ENCODE measurements around the gene PRM2. TPM values are rescaled to one million over a fixed set of nuclear protein-coding genes. Genes with fewer than 3 reads are reported as not detected.
A peak's percentile ranks its signal among the peaks of the same experiment; 100 is the strongest.
"Not testable (repeated sequence)": the region's sequence is repeated elsewhere in the genome, so short reads cannot be mapped to it uniquely, and the experiment has no call there.

Gene PRM2
- total RNA-seq, 1 donor from 2014 or later: not detected

- no peaks in the 10 kb centered on the region for H3K9me3 Mint-ChIP-seq
- H3K36me3 Mint-ChIP-seq (ENCODE audit: low read depth): no peaks in the 10 kb centered on the region
- no peak overlapping the region for H3K27ac Mint-ChIP-seq
- no peak overlapping the region for H3K4me3 Mint-ChIP-seq
- H3K4me1 Mint-ChIP-seq: peaks cover 22% of the 10 kb centered on the region
- no peak for DNase-seq
- H3K27me3 Mint-ChIP-seq: no peaks in the 10 kb centered on the region
- intact Hi-C loops (cut with micrococcal nuclease): no loop called here
Measured at GRCh38 chr16:11300560-11300892, 24.2 kb upstream of the PRM2 start.

- DNase-seq: no peak
- Mint-ChIP-seq H3K27me3 (no peaks in the 10 kb centered on the region), H3K36me3 (ENCODE audit: low read depth) (no peaks in the 10 kb centered on the region), H3K4me1 (peaks cover 25% of the 10 kb centered on the region), H3K4me3 (no peak overlapping the region), H3K27ac (no peak overlapping the region), H3K9me3 (no peaks in the 10 kb centered on the region)
- intact Hi-C loops (cut with micrococcal nuclease): loop anchor here (5.0 kb wide), 1 partner anchor 38 kb away; no protein-coding TSS in a partner anchor
Measured at GRCh38 chr16:11299865-11300559, 23.7 kb upstream of the PRM2 start.

DNA sequence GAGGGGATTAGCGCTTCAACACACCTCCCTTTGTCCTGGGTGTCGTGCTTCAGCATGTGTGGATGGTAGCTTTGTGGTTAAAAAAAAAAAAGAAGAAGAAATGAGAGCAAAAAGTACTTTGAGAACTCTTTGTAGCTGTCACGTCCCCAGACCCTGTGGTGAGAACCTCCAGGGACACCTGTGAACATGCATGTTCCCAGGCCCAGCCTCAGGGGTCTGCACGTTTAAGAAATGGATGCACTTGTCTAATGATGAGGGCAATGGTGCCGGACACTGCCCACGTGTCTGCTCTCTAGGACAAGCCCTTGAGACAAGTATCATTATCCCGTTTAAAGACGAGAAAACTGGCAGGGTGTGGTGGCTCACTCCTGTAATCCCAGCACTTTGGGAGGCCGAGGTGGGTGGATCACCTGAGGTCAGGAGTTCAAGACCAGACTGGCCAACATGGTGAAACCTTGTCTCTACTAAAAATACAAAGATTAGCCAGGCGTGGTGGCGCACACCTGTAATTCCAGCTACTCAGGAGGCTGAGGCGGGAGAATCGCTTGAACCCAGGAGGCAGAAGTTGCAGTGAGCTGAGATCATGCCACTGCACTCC lies 22.8 kb upstream of the PRM2 start:
- H3K4me1 Mint-ChIP-seq: peaks cover 28% of the 10 kb centered on the region
- H3K36me3 Mint-ChIP-seq (ENCODE audit: low read depth); H3K27ac Mint-ChIP-seq; DNase-seq; H3K27me3 Mint-ChIP-seq; H3K4me3 Mint-ChIP-seq; H3K9me3 Mint-ChIP-seq: not testable (repeated sequence)
- intact Hi-C loops (cut with micrococcal nuclease): loop anchor here (5.0 kb wide), 1 partner anchor 37 kb away; no protein-coding TSS in a partner anchor

- Mint-ChIP-seq H3K27ac (no peak overlapping the region), H3K27me3 (peaks cover 2% of the 10 kb centered on the region), H3K9me3 (no peaks in the 10 kb centered on the region), H3K4me1 (peaks cover 33% of the 10 kb centered on the region), H3K4me3 (peak overlapping the region; percentile 63), H3K36me3 (ENCODE audit: low read depth) (no peaks in the 10 kb centered on the region)
- no peak for DNase-seq
- intact Hi-C loops (cut with micrococcal nuclease): loop anchor here (5.0 kb wide), 1 partner anchor 36 kb away; no protein-coding TSS in a partner anchor
Measured at GRCh38 chr16:11298143-11298900, 22.0 kb upstream of the PRM2 start.

GRCh38 chr16:11297492-11298142 lies 21.3 kb upstream of the PRM2 start:
- Mint-ChIP-seq H3K9me3 (no peaks in the 10 kb centered on the region), H3K27ac (peak overlapping the region; percentile 66), H3K36me3 (ENCODE audit: low read depth) (no peaks in the 10 kb centered on the region), H3K4me1 (peaks cover 35% of the 10 kb centered on the region), H3K4me3 (peak overlapping the region; percentile 63), H3K27me3 (peaks cover 2% of the 10 kb centered on the region)
- DNase-seq: peak; percentile 92
- intact Hi-C loops (cut with micrococcal nuclease): loop anchor here (5.0 kb wide), 1 partner anchor 35 kb away; no protein-coding TSS in a partner anchor

GRCh38 chr16:11296706-11297491 lies 20.6 kb upstream of the PRM2 start:
- intact Hi-C loops (cut with micrococcal nuclease): loop anchor here (5.0 kb wide), 1 partner anchor 35 kb away; no protein-coding TSS in a partner anchor
- DNase-seq: no peak
- H3K9me3 Mint-ChIP-seq: no peaks in the 10 kb centered on the region
- peak overlapping the region; percentile 66 for H3K27ac Mint-ChIP-seq
- H3K4me1 Mint-ChIP-seq: peaks cover 35% of the 10 kb centered on the region
- peaks cover 2% of the 10 kb centered on the region for H3K27me3 Mint-ChIP-seq
- peak overlapping the region; percentile 63 for H3K4me3 Mint-ChIP-seq
- H3K36me3 Mint-ChIP-seq (ENCODE audit: low read depth): no peaks in the 10 kb centered on the region

DNA sequence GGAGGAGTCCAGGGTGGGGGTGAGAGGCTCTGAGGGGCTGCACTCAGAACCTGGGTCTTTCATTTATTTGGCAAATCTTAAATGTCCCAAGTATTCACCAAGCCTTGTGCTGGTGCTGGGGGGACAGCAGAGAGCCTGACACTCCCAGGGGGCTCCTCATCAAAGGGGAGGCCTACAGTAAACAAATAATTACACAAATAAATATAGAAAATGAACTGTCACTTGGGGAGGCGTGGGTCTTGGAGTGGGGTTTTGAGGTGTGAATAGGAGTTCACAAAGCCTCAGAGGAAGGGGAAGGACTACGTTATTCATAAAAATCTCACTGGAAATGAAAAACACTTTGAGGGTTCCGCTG lies 20.0 kb upstream of the PRM2 start:
- Mint-ChIP-seq H3K27me3 (peaks cover 6% of the 10 kb centered on the region), H3K4me3 (no peak overlapping the region), H3K9me3 (no peaks in the 10 kb centered on the region), H3K27ac (no peak overlapping the region), H3K4me1 (peaks cover 35% of the 10 kb centered on the region), H3K36me3 (ENCODE audit: low read depth) (no peaks in the 10 kb centered on the region)
- intact Hi-C loops (cut with micrococcal nuclease): loop anchor here (5.0 kb wide), 1 partner anchor 34 kb away; no protein-coding TSS in a partner anchor
- DNase-seq: no peak

DNA sequence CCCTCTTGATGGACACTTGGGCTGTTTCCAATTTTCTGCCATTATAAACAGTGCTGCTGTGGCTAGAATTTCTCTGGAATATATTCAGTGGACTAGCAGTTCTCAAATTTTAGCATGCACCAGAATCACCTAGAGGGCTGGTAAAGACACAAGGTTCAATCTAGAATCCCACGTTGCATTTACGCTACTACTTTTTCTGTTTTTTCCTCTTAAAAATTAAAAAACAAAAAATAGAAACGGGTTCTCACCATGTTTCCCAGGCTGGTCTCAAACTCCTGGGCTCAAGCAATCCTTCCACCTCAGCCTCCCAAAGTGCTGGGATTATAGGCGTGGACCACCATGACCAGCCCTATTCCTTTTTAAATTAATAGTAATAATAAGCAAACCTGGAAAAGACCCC lies 19.4 kb upstream of the PRM2 start:
- Mint-ChIP-seq H3K36me3 (ENCODE audit: low read depth) (no peaks in the 10 kb centered on the region), H3K4me1 (peaks cover 35% of the 10 kb centered on the region), H3K4me3 (no peak overlapping the region), H3K27ac (no peak overlapping the region), H3K9me3 (no peaks in the 10 kb centered on the region), H3K27me3 (peaks cover 8% of the 10 kb centered on the region)
- intact Hi-C loops (cut with micrococcal nuclease): loop anchor here (5.0 kb wide), 1 partner anchor 33 kb away; no protein-coding TSS in a partner anchor
- DNase-seq: no peak

- H3K27ac Mint-ChIP-seq: no peak overlapping the region
- DNase-seq: no peak
- H3K4me3 Mint-ChIP-seq: no peak overlapping the region
- peaks cover 25% of the 10 kb centered on the region for H3K27me3 Mint-ChIP-seq
- no peaks in the 10 kb centered on the region for H3K36me3 Mint-ChIP-seq (ENCODE audit: low read depth)
- intact Hi-C loops (cut with micrococcal nuclease): no loop called here
- H3K4me1 Mint-ChIP-seq: peaks cover 32% of the 10 kb centered on the region
- H3K9me3 Mint-ChIP-seq: no peaks in the 10 kb centered on the region
Measured at GRCh38 chr16:11292076-11292748, 15.9 kb upstream of the PRM2 start.

DNA sequence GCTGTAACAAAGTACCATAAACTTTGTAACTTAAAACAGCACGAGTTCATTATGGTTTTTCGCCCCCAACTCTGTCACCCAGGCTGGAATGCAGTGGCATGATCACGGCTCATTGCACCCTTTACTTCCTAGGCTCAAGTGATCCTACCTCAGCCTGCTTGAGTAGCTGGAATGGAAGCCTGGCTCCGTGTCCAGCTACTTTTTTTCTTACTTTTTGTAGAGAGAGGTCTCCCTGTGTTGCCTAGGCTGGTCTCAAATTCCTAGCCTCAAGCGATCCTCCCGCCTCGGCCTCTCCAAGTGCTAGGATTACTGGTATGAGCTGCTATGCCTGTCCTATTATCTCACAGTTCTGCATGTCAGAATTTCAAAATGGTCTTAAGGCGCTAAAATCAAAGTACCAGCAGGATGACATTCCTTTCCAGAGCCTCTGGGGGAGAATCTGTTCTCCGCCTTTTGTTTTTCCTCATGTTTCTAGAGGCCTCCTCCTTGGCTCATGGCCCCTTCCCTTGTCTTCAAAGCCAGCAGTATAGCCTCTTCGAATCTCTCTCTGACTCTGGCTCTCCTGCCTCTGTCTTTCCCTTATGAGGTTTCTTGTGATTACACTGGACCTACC lies 14.9 kb upstream of the PRM2 start:
- H3K36me3 Mint-ChIP-seq (ENCODE audit: low read depth): no peaks in the 10 kb centered on the region
- H3K27ac Mint-ChIP-seq: no peak overlapping the region
- no peak overlapping the region for H3K4me3 Mint-ChIP-seq
- H3K9me3 Mint-ChIP-seq: no peaks in the 10 kb centered on the region
- DNase-seq: no peak
- H3K27me3 Mint-ChIP-seq: peaks cover 25% of the 10 kb centered on the region
- H3K4me1 Mint-ChIP-seq: peaks cover 28% of the 10 kb centered on the region
- intact Hi-C loops (cut with micrococcal nuclease): no loop called here

DNA sequence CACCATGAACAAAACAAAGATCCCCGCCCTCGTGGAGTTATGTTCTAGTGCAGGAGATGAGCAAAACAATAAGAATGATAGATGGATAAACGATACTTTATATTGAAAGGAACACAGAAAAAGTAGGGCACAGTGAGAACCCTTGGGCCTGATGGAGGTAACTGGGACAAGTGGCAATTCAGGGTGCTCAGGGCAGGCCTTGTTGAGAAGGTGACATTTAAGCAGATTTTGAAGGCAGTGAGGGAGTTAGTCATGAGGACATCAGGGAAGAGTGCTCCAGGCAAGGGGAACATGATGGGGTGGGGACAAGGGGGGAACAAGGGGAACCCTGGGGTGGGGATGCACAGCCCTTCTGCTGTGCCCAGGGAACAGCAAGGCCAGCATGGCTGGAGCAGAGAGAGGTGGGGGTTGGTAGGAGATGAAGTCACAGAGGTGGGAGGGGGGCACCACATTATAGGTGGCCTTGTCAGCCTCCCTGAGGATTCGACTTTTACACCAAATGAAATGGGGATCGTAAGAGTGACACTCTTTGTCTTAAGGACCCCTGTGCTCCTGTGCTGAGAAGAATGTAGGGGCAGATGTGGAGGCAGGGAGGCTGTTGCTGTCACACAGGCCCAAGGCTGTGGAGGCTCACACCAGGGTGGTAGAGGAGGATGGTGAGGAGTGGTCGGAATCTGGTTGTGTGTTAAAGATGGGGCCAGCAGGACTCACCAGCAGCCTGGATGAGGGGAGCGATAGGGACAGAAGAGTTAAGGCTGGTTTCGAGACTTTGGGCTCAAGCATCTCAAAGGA lies 14.0 kb upstream of the PRM2 start:
- Mint-ChIP-seq H3K9me3 (no peaks in the 10 kb centered on the region), H3K27me3 (peaks cover 25% of the 10 kb centered on the region), H3K4me3 (no peak overlapping the region), H3K27ac (no peak overlapping the region), H3K4me1 (peaks cover 27% of the 10 kb centered on the region), H3K36me3 (ENCODE audit: low read depth) (no peaks in the 10 kb centered on the region)
- no peak for DNase-seq
- intact Hi-C loops (cut with micrococcal nuclease): no loop called here

DNA sequence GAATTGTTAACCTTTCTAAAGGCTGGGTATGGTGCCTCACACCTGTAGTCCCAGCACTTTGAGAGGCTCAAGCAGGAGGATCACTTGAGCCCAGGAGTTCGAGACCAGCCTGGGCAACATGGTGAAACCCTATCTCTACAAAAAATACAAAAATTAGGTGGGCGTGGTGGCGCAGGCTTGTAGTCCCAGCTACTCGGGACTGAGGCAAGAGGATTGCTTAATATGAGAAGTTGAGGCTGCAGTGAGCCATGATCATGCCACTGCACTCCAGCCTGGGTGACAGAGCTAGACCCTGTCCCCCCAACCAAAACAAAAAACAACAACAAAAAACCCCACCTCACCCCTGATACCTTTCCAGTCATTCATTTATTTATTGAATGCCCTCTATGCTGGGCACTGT lies 13.4 kb upstream of the PRM2 start:
- H3K27ac Mint-ChIP-seq; H3K4me3 Mint-ChIP-seq; H3K9me3 Mint-ChIP-seq; DNase-seq; intact Hi-C loops (cut with micrococcal nuclease); H3K36me3 Mint-ChIP-seq (ENCODE audit: low read depth): not testable (repeated sequence)
- H3K4me1 Mint-ChIP-seq: peaks cover 22% of the 10 kb centered on the region
- peaks cover 25% of the 10 kb centered on the region for H3K27me3 Mint-ChIP-seq
